GM23338 (cell line): ENCODE data around the gene JAM2. TPM values are rescaled to one million over a fixed set of nuclear protein-coding genes. Genes with fewer than 3 reads are reported as not detected.

ENCODE experiments used
- ATAC-seq: fragments of 200-7000 bp; cut with Tn5 transposase; 3 replicates; pipeline ENCODE4 v1.9.1; 2020
- DNase-seq: peaks from one replicate; pipeline ENCODE4 v3.0.0-alpha.2; 2015; ENCODE audit warnings: low spot score
- H2AFZ ChIP-seq: fragments of 200-600 bp; sonication (generic); 2 replicates; pipeline ENCODE4 v1.8.0; 2016; ENCODE audit warnings: antibody characterized with exemption, mild to moderate bottlenecking, moderate library complexity
- H3F3A ChIP-seq: fragments of 200-600 bp; sonication (generic); replicated peaks from 2 replicates; pipeline ENCODE4 v1.8.0; 2017; ENCODE audit warnings: antibody characterized with exemption, mixed run types, low read depth
- H3K27ac ChIP-seq: fragments of 200-600 bp; sonication (generic); 2 replicates; pipeline ENCODE4 v1.6.1; 2016; ENCODE audit warnings: low read depth
- H3K27me3 ChIP-seq: fragments of 200-600 bp; sonication (generic); 2 replicates; pipeline ENCODE4 v1.8.0; 2016; ENCODE audit warnings: mild to moderate bottlenecking, mixed run types, moderate library complexity; ENCODE audit not compliant: insufficient read depth
- H3K36me3 ChIP-seq: fragments of 200-600 bp; sonication (generic); 2 replicates; pipeline ENCODE4 v1.8.0; 2016; ENCODE audit warnings: mild to moderate bottlenecking; ENCODE audit not compliant: insufficient read depth
- H3K4me1 ChIP-seq: fragments of 200-600 bp; sonication (generic); 2 replicates; pipeline ENCODE4 v1.8.0; 2016; ENCODE audit warnings: mild to moderate bottlenecking, moderate library complexity; ENCODE audit not compliant: insufficient read depth
- H3K4me2 ChIP-seq: fragments of 200-600 bp; sonication (generic); 2 replicates; pipeline ENCODE4 v1.7.1; 2017; ENCODE audit warnings: mixed run types
- H3K4me3 ChIP-seq: fragments of 200-600 bp; sonication (generic); 2 replicates; pipeline ENCODE4 v1.6.1; 2016; ENCODE audit warnings: mixed run types
- H3K79me2 ChIP-seq: fragments of 200-600 bp; sonication (generic); replicated peaks from 2 replicates; pipeline ENCODE4 v1.8.0; 2017; ENCODE audit warnings: mild to moderate bottlenecking; ENCODE audit not compliant: insufficient read depth
- H3K9me2 ChIP-seq: fragments of 200-600 bp; sonication (generic); 2 replicates; pipeline ENCODE4 v1.8.0; 2017; ENCODE audit not compliant: insufficient read depth
- H4K20me1 ChIP-seq: fragments of 200-600 bp; sonication (generic); replicated peaks from 2 replicates; pipeline ENCODE4 v1.8.0; 2017; ENCODE audit warnings: mild to moderate bottlenecking; ENCODE audit not compliant: insufficient read depth
- H3K27ac Mint-ChIP-seq: 2 replicates; pipeline ENCODE4 v1.8.0; 2020; ENCODE audit warnings: inconsistent platforms, mild to moderate bottlenecking, moderate library complexity, mixed read lengths
- H3K27me3 Mint-ChIP-seq: 3 replicates; pipeline ENCODE4 v1.8.0; 2022; ENCODE audit warnings: low read depth, mild to moderate bottlenecking, moderate library complexity, mixed read lengths, inconsistent platforms; ENCODE audit not compliant: insufficient read depth, poor library complexity
- H3K36me3 Mint-ChIP-seq: 3 replicates; pipeline ENCODE4 v1.8.0; 2021; ENCODE audit warnings: low read depth, mild to moderate bottlenecking, inconsistent platforms, moderate library complexity, mixed read lengths
- H3K4me1 Mint-ChIP-seq: 3 replicates; pipeline ENCODE4 v1.8.0; 2020; ENCODE audit warnings: mild to moderate bottlenecking, inconsistent platforms, mixed read lengths
- H3K4me3 Mint-ChIP-seq: 3 replicates; pipeline ENCODE4 v1.8.0; 2021; ENCODE audit warnings: moderate library complexity, mild to moderate bottlenecking, inconsistent platforms, mixed read lengths
- H3K9me3 Mint-ChIP-seq: 3 replicates; pipeline ENCODE4 v1.8.0; 2020; ENCODE audit warnings: moderate library complexity, mild to moderate bottlenecking, inconsistent platforms, mixed read lengths
- CREB1 ChIP-seq: fragments of 250-450 bp; sonication (Bioruptor Pico); IDR thresholded peaks from 2 replicates; pipeline ENCODE4 v1.5.0; 2020; ENCODE audit warnings: low read depth, mild to moderate bottlenecking, moderate library complexity
- CTCF ChIP-seq, 2 experiments: fragments of 200-600 bp in 1 of 2; sonication (generic) in 1 of 2; conservative IDR thresholded peaks; 2 replicates each; pipeline versions ENCODE4 v1.5.1 to v1.6.1; 2016 to 2017; ENCODE audit warnings: antibody characterized with exemption in 2 of 2, low read depth in 2 of 2, mild to moderate bottlenecking in 2 of 2, moderate library complexity in 1 of 2
- ETS1 ChIP-seq: IDR thresholded peaks from 2 replicates; pipeline ENCODE4 v1.6.1; 2016; ENCODE audit warnings: antibody characterized with exemption
- EZH2 ChIP-seq: fragments of 200-600 bp; sonication (generic); IDR thresholded peaks from one replicate; pipeline ENCODE4 v1.8.0; 2017; ENCODE audit warnings: antibody characterized with exemption, mild to moderate bottlenecking, low read depth; ENCODE audit not compliant: unreplicated experiment
- EZH2phosphoT487 ChIP-seq: fragments of 200-600 bp; sonication (generic); IDR thresholded peaks from one replicate; pipeline ENCODE4 v1.8.1; 2018; ENCODE audit warnings: antibody characterized with exemption; ENCODE audit not compliant: unreplicated experiment
- JUNB ChIP-seq: IDR thresholded peaks from one replicate; pipeline ENCODE4 v1.6.1; 2016; ENCODE audit warnings: antibody characterized with exemption; ENCODE audit not compliant: unreplicated experiment
- NANOG ChIP-seq: IDR thresholded peaks from 2 replicates; pipeline ENCODE4 v1.6.1; 2016; ENCODE audit warnings: antibody characterized with exemption, borderline replicate concordance
- POLR2AphosphoS5 ChIP-seq: IDR thresholded peaks from 2 replicates; pipeline ENCODE4 v1.6.1; 2016; ENCODE audit warnings: antibody characterized with exemption, low read depth
- REST ChIP-seq: IDR thresholded peaks from one replicate; pipeline ENCODE4 v1.6.1; 2018; ENCODE audit warnings: antibody characterized with exemption; ENCODE audit not compliant: unreplicated experiment
- STAT1 ChIP-seq: IDR thresholded peaks from one replicate; pipeline ENCODE4 v1.6.1; 2016; ENCODE audit warnings: antibody characterized with exemption; ENCODE audit not compliant: unreplicated experiment
- ZNF114 ChIP-seq: fragments of 250-450 bp; sonication (Bioruptor Pico); IDR thresholded peaks from 2 replicates; pipeline ENCODE4 v1.5.0; 2020; ENCODE audit warnings: mild to moderate bottlenecking, moderate library complexity
- ZNF331 ChIP-seq: fragments of 250-450 bp; sonication (Bioruptor Pico); IDR thresholded peaks from 2 replicates; pipeline ENCODE4 v1.5.0; 2020; ENCODE audit warnings: low read depth, mild to moderate bottlenecking, moderate library complexity
- ZNF462 ChIP-seq: fragments of 250-450 bp; sonication (Bioruptor Pico); IDR thresholded peaks from 2 replicates; pipeline ENCODE4 v1.5.0; 2020; ENCODE audit warnings: mild to moderate bottlenecking, moderate library complexity
- polyA plus RNA-seq: library from polyadenylated mRNA; unstranded; fragments of >200 nt; fragmentation: Nextera tagmentation; extraction: Ambion mirVana; gene quantifications from 2 replicates; pipeline ENCODE4 v1.2.1, GENCODE V29; 2016
- total RNA-seq: library from RNA; depleted of rRNA; stranded (reverse); fragments of >200 nt; shearing (Covaris generic); gene quantifications from 2 replicates; pipeline ENCODE4 v1.2.3, GENCODE V29; 2014

The JAM2 gene
- total and polyA plus RNA-seq, 2 experiments from 2014 or later: 4.9 to 14.6 TPM

GRCh38 chr21:25764065-25764464, 125.0 kb downstream of the JAM2 start:
- no peaks in the 10 kb centered on the region for H3F3A ChIP-seq
- peaks cover 18% of the 10 kb centered on the region for H3K36me3 ChIP-seq
- H3K27ac Mint-ChIP-seq: no peak overlapping the region
- no peaks in the 10 kb centered on the region for H3K79me2 ChIP-seq
- H3K4me1 Mint-ChIP-seq: no peaks in the 10 kb centered on the region
- no peak overlapping the region for H2AFZ ChIP-seq
- H3K4me3 Mint-ChIP-seq: no peak overlapping the region
- H3K9me3 Mint-ChIP-seq: no peaks in the 10 kb centered on the region
- H3K9me2 ChIP-seq: no peaks in the 10 kb centered on the region
- H3K27me3 ChIP-seq: no peaks in the 10 kb centered on the region
- ATAC-seq (no peak), DNase-seq (no peak)
- TF ChIP-seq CTCF (conservative IDR thresholded peaks at IDR 0.05; ENCODE audit: low read depth in 2 of 2): no peak
- no peak for TF ChIP-seq ZNF462 (CRISPR knock-in tag)
- no peak for TF ChIP-seq NANOG
- TF ChIP-seq ZNF114: no peak
- no peak for TF ChIP-seq POLR2AphosphoS5
- no peak for TF ChIP-seq ZNF331
- TF ChIP-seq REST: no peak
- TF ChIP-seq STAT1: no peak
- no peak for TF ChIP-seq ETS1
- TF ChIP-seq CREB1 (CRISPR knock-in tag): no peak
- TF ChIP-seq JUNB: no peak
- TF ChIP-seq EZH2: no peak
- no peak for TF ChIP-seq EZH2phosphoT487
- H3K27me3 Mint-ChIP-seq: no peaks in the 10 kb centered on the region
- no peak overlapping the region for H3K4me2 ChIP-seq
- no peaks in the 10 kb centered on the region for H3K4me1 ChIP-seq
- no peak overlapping the region for H3K27ac ChIP-seq
- H3K4me3 ChIP-seq: no peak overlapping the region
- peaks cover 22% of the 10 kb centered on the region for H3K36me3 Mint-ChIP-seq
- no peaks in the 10 kb centered on the region for H4K20me1 ChIP-seq
